Muscle of arm (tissue), 12 donors: Measurements from ENCODE around the gene CPAMD8. TPM values are rescaled to one million over a fixed set of nuclear protein-coding genes. Genes with fewer than 3 reads are reported as not detected.

ENCODE experiments used
- DNase-seq: peaks from one replicate; pipeline ENCODE4 v3.0.0-alpha.2; 2013
- polyA plus RNA-seq, 12 donors: library from polyadenylated mRNA; unstranded; fragments of 120-200 nt; gene quantifications; one replicate each; pipeline ENCODE4 v1.2.1, GENCODE V29; 2013; ENCODE audit not compliant: insufficient read length in 12 of 12

CPAMD8 gene
- polyA plus RNA-seq, 12 donors = 1.6 to 30.7 (median 4.1) TPM; not detected in 1

- no peak for DNase-seq
Measured at GRCh38 chr19:16920816-16921529, 105.6 kb downstream of the CPAMD8 start.

GRCh38 chr19:16919496-16919895, 107.1 kb downstream of the CPAMD8 start:
- DNase-seq = no peak

- no peak for DNase-seq
Measured at GRCh38 chr19:16917401-16917800, 109.2 kb downstream of the CPAMD8 start.

- DNase-seq = no peak
Measured at GRCh38 chr19:16915734-16916133, 110.9 kb downstream of the CPAMD8 start.

GRCh38 chr19:16915135-16915534, 111.5 kb downstream of the CPAMD8 start:
- no peak for DNase-seq

GRCh38 chr19:16914421-16914820, 112.2 kb downstream of the CPAMD8 start:
- no peak for DNase-seq

- DNase-seq = no peak
Measured at GRCh38 chr19:16912780-16913179, 113.8 kb downstream of the CPAMD8 start.

GRCh38 chr19:16911046-16911445, 115.6 kb downstream of the CPAMD8 start:
- no peak for DNase-seq

GRCh38 chr19:16908759-16909158, 117.9 kb downstream of the CPAMD8 start:
- no peak for DNase-seq

- no peak for DNase-seq
Measured at GRCh38 chr19:16904599-16904998, 122.0 kb downstream of the CPAMD8 start.

- DNase-seq = no peak
Measured at GRCh38 chr19:16903347-16903746, 123.3 kb downstream of the CPAMD8 start.

GRCh38 chr19:16902545-16902944, 124.1 kb downstream of the CPAMD8 start:
- no peak for DNase-seq

GRCh38 chr19:16901491-16902175, 125.0 kb downstream of the CPAMD8 start:
- DNase-seq = no peak

- no peak for DNase-seq
Measured at GRCh38 chr19:16899566-16900075, 127.0 kb downstream of the CPAMD8 start.

GRCh38 chr19:16898361-16899015, 128.1 kb downstream of the CPAMD8 start:
- DNase-seq = no peak

GRCh38 chr19:16897856-16898161, 128.8 kb downstream of the CPAMD8 start:
- no peak for DNase-seq

GRCh38 chr19:16897029-16897855, 129.4 kb downstream of the CPAMD8 start:
- peak; percentile 72 for DNase-seq

- no peak for DNase-seq
Measured at GRCh38 chr19:16896146-16897028, 130.2 kb downstream of the CPAMD8 start.

GRCh38 chr19:16895467-16896145, 131.0 kb downstream of the CPAMD8 start:
- no peak for DNase-seq

- no peak for DNase-seq
Measured at GRCh38 chr19:16894080-16894479, 132.5 kb downstream of the CPAMD8 start.

- no peak for DNase-seq
Measured at GRCh38 chr19:16893686-16893989, 133.0 kb downstream of the CPAMD8 start.
